Right cardiac atrium (tissue), 5 donors: ENCODE data around the gene TSPOAP1. TPM values are rescaled to one million over a fixed set of nuclear protein-coding genes. Genes with fewer than 3 reads are reported as not detected.
A peak's percentile ranks its signal among the peaks of the same experiment; 100 is the strongest.

Source experiments
- ATAC-seq, 2 donors: fragments of 200-7000 bp; cut with Tn5 transposase; one replicate each; pipeline versions ENCODE4 v1.8.0 to v1.9.1; 2020; ENCODE audit warnings: moderate library complexity in 2 of 2, mild to moderate bottlenecking in 1 of 2
- DNase-seq, 3 donors: peaks; one replicate each; pipeline ENCODE4 v3.0.0-alpha.2; 2020
- H3K27ac ChIP-seq: one replicate; pipeline ENCODE4 v1.5.1; 2013; ENCODE audit warnings: mild to moderate bottlenecking, low read length, control low read depth, moderate library complexity
- H3K27me3 ChIP-seq: one replicate; pipeline ENCODE4 v1.6.1; 2013; ENCODE audit not compliant: control insufficient read depth, insufficient read depth
- H3K4me1 ChIP-seq: one replicate; pipeline ENCODE4 v1.6.1; 2013; ENCODE audit warnings: low read length; ENCODE audit not compliant: control insufficient read depth, insufficient read depth
- H3K4me3 ChIP-seq: one replicate; pipeline ENCODE4 v1.5.1; 2013; ENCODE audit warnings: low read length, control low read depth
- H3K9me3 ChIP-seq: one replicate; pipeline ENCODE4 v1.6.1; 2013; ENCODE audit warnings: low read length; ENCODE audit not compliant: control insufficient read depth
- WGBS: extraction: QIAGEN DNeasy Blood & Tissue Kit; methylation state at CpG from one replicate; pipeline ENCODE4 v1.1.7; 2013; 5-methylcytosine and 5-hydroxymethylcytosine counted together
- intact Hi-C, 4 donors: fragments of 100-400 bp; cut with DNase I; formaldehyde crosslinking; loops; one replicate each; pipeline versions ENCODE4 v1.11.0 to v1.14.0; 2022 to 2023
- polyA plus RNA-seq: library from polyadenylated mRNA; stranded (reverse); fragments of 200-250 nt; gene quantifications from one replicate; pipeline ENCODE4 v1.2.3, GENCODE V29; 2013
- total RNA-seq, 4 donors: library from RNA; stranded (reverse); fragmentation: NEBNext Ultra II Directional; extraction: Animal tissue kit (Norgen Biotek cat#: 25700); gene quantifications; one replicate each; pipeline ENCODE4 v1.2.1, GENCODE V29; 2021
- donor health status: healthy with polysubstance abuse.
- donor health status: DM: no; HTN: yes; CAD: no.
- donor health status: DM: no; HTN: no; CAD: no.
- donor health status: DM: no; HTN: yes; CAD: no; lungs with severe emphysema.
- donor health status: DM: yes; HTN: yes; CAD: no.

The TSPOAP1 gene
- total and polyA plus RNA-seq, 5 donors, result 7.0 to 21.5 (median 17.2) TPM

GRCh38 chr17:58331815-58332777 is 3.5 kb upstream of the TSPOAP1 start:
- ATAC-seq, result peak; percentile 47 to 56
- H3K9me3 ChIP-seq, result no peaks in the 10 kb centered on the region
- H3K27me3 ChIP-seq, result no peaks in the 10 kb centered on the region
- H3K4me3 ChIP-seq, result peak overlapping the region; percentile 8
- DNase-seq, result peak; percentile 64 to 89 (median 89)
- H3K4me1 ChIP-seq, result no peaks in the 10 kb centered on the region
- intact Hi-C loops, result no loop called here
- 72% methylated on average over 31 of the region's 31 CpGs for WGBS
- H3K27ac ChIP-seq, result no peak overlapping the region

GRCh38 chr17:58330997-58331814 is 2.6 kb upstream of the TSPOAP1 start:
- intact Hi-C loops, result no loop called here
- H3K27me3 ChIP-seq, result no peaks in the 10 kb centered on the region
- no peaks in the 10 kb centered on the region for H3K4me1 ChIP-seq
- H3K27ac ChIP-seq, result no peak overlapping the region
- ATAC-seq (peak in 1 of 2 donors; percentile 27), DNase-seq (peak in 1 of 3 donors; percentile 61)
- no peaks in the 10 kb centered on the region for H3K9me3 ChIP-seq
- peak overlapping the region; percentile 2 for H3K4me3 ChIP-seq
- WGBS, result 75% methylated on average over 23 of the region's 23 CpGs

DNA sequence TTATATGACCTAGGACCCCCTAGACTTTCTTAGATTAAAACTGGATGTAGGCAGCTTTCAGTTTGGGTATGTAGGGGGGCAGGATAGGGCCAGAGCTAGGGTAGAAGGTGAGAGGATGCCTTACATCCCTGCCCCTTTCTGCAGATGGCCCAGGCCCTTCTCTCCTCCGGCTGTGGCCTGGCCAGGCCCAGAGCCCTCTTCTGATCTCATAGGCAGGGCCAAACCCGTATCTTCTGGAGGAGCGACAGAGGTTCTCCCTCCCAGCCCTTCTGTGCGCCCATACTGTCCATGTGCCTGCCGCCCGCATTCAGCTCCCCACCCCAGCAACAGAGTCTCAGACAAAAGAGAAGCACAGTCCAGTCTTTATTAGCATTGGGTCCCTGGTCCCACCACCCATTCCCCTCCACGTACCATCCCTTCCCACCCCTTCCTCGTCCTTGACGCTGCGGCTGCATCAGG is 2.0 kb upstream of the TSPOAP1 start:
- H3K27ac ChIP-seq, result no peak overlapping the region

GRCh38 chr17:58329810-58330537 is 1.4 kb upstream of the TSPOAP1 start:
- WGBS, result 70% methylated on average over 4 of the region's 4 CpGs
- Histone ChIP-seq H3K9me3 (no peaks in the 10 kb centered on the region), H3K4me1 (no peaks in the 10 kb centered on the region), H3K27me3 (no peaks in the 10 kb centered on the region), H3K27ac (no peak overlapping the region), H3K4me3 (no peak overlapping the region)
- DNase-seq (no peak), ATAC-seq (no peak)
- intact Hi-C loops, result no loop called here

More for the DNA sequence above, 2.0 kb upstream of the TSPOAP1 start:
- Histone ChIP-seq H3K9me3 (no peaks in the 10 kb centered on the region), H3K27me3 (no peaks in the 10 kb centered on the region), H3K4me3 (peak overlapping the region; percentile 2), H3K4me1 (no peaks in the 10 kb centered on the region)
- 75% methylated on average over 10 of the region's 10 CpGs for WGBS
- ATAC-seq, result no peak
- intact Hi-C loops, result no loop called here
- no peak for DNase-seq

DNA sequence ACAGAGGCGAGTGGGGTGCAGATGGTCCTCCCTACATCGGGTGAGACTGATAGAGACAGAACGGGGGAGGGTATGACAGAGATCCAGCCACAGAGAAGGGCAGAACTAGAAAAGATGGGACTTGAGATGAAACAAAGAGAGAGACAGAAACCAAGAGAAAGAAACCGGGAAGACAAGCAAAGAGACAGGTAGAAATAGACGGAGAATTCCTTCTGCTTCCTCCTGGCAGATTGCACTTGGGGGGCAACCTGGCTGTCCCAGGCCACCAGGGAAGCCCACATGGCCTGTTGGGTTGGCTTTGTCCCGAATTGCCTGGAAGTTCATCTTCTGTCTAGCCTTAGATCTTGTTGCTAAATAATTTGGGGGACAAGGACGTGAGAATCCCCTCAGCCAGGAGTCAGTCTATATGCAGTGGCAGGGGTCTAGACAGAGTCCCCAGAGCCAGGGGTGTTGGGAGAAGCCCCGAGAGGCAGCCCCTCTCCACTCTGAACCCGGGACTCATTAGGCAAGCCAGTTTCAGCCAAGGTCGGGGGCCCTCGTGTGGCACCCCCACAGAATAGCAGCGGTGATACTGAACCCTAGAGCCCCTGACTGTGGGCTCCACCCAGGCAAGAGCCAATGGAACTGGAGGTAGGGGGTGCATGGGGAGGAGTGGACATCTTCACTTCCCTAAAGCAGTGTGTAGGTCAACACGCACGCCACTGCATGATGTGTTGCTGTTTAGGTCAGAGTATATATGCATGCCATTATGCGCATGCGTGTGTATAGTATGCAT is 627 bp upstream of the TSPOAP1 start:
- Histone ChIP-seq H3K4me1 (no peaks in the 10 kb centered on the region), H3K9me3 (no peaks in the 10 kb centered on the region), H3K4me3 (no peak overlapping the region), H3K27me3 (no peaks in the 10 kb centered on the region), H3K27ac (no peak overlapping the region)
- DNase-seq, result peak in 1 of 3 donors; percentile 75
- WGBS, result 31% methylated on average over 16 of the region's 16 CpGs
- intact Hi-C loops, result no loop called here
- peak; percentile 24 to 34 for ATAC-seq

DNA sequence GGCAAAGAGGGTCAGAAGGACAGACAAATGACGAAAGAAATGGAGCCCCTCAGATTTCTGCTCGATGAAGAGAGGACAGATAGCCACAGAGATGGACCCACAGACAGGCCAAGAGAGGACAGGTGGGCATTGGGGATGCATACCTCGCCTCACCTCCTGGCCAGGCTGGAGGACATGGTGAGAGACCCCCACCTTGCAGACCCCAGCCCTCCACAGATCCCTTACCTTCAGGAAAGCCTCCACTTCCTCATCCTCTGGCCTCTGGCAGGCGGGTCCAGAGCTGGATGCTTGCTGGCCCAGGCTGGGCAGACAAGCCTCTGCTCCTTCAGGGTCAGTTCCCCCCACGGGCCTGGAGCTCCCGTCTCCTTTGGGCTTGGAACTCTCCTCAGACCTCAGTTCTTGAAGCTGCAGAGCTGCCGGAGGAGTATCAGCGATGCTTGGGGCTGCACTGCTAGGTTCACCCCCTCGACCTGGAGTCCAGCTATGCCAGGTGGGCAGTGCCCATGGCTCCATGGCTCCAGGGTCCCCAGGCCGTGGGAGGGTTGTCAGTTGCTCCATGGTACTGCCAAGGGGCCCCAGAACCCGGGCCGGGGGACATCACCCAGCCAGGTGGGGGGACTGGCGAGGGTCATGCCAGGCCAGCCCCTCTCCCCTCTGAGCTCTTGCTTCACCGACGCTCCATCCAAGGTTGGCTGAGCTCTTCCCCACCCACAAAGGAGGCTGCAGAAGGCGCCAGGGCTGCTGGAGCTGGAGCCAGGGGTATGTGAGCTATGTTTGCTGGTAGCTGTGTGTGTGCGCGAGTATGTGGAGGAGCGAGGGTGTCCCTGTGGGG is 1.0 kb downstream of the TSPOAP1 start:
- H3K9me3 ChIP-seq, result no peaks in the 10 kb centered on the region
- H3K27me3 ChIP-seq, result no peaks in the 10 kb centered on the region
- intact Hi-C loops, result no loop called here
- no peak for ATAC-seq
- H3K4me1 ChIP-seq, result no peaks in the 10 kb centered on the region
- WGBS, result 55% methylated on average over 19 of the region's 19 CpGs
- no peak for DNase-seq
- H3K4me3 ChIP-seq, result no peak overlapping the region
- no peak overlapping the region for H3K27ac ChIP-seq

GRCh38 chr17:58326609-58327362 is 1.8 kb downstream of the TSPOAP1 start:
- H3K4me1 ChIP-seq, result no peaks in the 10 kb centered on the region
- intact Hi-C loops, result no loop called here
- H3K27me3 ChIP-seq, result no peaks in the 10 kb centered on the region
- no peaks in the 10 kb centered on the region for H3K9me3 ChIP-seq
- H3K27ac ChIP-seq, result no peak overlapping the region
- DNase-seq, result no peak
- no peak for ATAC-seq
- H3K4me3 ChIP-seq, result no peak overlapping the region
- 74% methylated on average over 9 of the region's 9 CpGs for WGBS

DNA sequence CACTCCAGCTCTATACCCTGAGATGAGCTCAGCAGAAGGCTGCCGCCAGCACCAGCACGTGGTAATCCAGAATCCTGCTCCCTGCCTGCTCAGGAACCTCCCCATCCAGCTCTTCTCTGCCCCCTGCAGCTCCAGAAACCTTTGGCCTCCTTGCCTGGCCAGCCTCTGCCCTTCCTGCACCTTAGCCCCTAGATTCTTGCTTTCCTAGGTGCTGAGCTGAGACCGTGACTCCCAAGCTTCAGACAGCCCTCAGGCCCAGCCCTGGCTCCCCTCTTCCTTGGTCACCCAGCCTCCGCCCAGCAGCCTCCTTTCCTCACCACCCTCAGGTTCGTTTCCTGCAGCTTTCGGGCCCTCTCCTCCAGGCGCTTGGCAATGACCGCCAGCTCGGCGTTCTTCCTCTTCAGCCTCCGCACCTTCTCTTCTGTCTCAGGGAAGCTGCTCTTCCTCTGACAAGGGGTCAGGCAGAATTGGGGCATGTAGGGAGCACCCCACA is 2.6 kb downstream of the TSPOAP1 start:
- no peak overlapping the region for H3K4me3 ChIP-seq
- WGBS, result 74% methylated on average over 11 of the region's 11 CpGs
- intact Hi-C loops, result no loop called here
- ATAC-seq (no peak), DNase-seq (no peak)
- no peaks in the 10 kb centered on the region for H3K9me3 ChIP-seq
- H3K27ac ChIP-seq, result no peak overlapping the region
- H3K4me1 ChIP-seq, result no peaks in the 10 kb centered on the region
- H3K27me3 ChIP-seq, result no peaks in the 10 kb centered on the region

DNA sequence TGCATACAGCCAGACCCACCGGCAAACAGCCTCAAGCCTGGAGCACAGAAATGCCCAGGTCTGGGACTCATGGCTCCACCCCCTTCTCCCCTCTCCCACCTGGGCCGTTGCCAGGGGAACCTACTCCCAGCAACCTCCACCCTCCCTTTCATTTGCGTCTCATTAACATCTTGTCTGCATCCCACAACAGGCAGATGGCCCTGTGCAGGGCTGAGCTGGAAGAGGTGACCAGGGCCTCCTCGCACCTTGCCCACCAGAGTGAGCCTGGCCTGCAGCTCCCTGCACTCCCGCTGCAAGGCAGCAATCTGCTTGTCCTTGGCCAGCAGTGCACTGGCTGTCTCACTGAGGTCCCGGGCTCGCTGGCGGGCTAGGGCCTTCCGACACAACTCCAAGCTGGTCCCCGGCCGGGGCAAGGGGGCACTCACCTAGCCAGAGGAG is 3.3 kb downstream of the TSPOAP1 start:
- Histone ChIP-seq H3K9me3 (no peaks in the 10 kb centered on the region), H3K4me3 (no peak overlapping the region), H3K27me3 (no peaks in the 10 kb centered on the region), H3K4me1 (no peaks in the 10 kb centered on the region), H3K27ac (no peak overlapping the region)
- intact Hi-C loops, result no loop called here
- 70% methylated on average over 11 of the region's 11 CpGs for WGBS
- no peak for DNase-seq
- ATAC-seq, result no peak
